Vagina (tissue), 2 donors: ENCODE data around the gene UNC93A.

Experiments
- POLR2A ChIP-seq, 2 donors: fragments of 450-650 bp; IDR thresholded peaks; one replicate each; pipeline ENCODE4 v1.6.1; 2017; ENCODE audit warnings: antibody characterized with exemption in 2 of 2, mild to moderate bottlenecking in 2 of 2, moderate library complexity in 2 of 2
- TF ChIP-seq, protein P1 (sequence below), 3 experiments: fragments of 450-650 bp in 2 of 3; fragments of 200-600 bp in 1 of 3; sonication (generic) in 1 of 3; IDR thresholded peaks; one replicate each; pipeline ENCODE4 v1.5.1; 2017 to 2019; ENCODE audit warnings: antibody characterized with exemption in 3 of 3, mild to moderate bottlenecking in 2 of 3, moderate library complexity in 2 of 3

DNA sequence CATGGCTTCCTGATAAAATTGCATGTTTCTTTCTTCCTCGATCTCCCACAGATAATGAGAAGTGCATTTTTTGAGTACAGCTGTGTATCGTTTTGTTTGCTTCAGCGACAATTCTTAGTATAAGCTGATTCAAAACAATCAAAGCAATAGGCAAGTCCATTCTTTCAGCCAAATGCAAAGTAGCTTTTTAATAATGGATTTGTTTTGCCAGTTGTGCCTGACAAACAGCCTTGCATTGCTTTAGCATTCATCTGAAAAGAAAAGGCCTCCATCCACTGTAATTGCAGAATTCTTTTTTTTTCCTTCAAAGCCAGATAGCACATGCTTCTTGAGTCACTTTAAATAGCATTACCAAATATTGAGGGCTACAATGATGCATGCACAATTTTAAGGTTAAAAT, 65.8 kb downstream of the UNC93A start:
- TF ChIP-seq, protein P1, sequence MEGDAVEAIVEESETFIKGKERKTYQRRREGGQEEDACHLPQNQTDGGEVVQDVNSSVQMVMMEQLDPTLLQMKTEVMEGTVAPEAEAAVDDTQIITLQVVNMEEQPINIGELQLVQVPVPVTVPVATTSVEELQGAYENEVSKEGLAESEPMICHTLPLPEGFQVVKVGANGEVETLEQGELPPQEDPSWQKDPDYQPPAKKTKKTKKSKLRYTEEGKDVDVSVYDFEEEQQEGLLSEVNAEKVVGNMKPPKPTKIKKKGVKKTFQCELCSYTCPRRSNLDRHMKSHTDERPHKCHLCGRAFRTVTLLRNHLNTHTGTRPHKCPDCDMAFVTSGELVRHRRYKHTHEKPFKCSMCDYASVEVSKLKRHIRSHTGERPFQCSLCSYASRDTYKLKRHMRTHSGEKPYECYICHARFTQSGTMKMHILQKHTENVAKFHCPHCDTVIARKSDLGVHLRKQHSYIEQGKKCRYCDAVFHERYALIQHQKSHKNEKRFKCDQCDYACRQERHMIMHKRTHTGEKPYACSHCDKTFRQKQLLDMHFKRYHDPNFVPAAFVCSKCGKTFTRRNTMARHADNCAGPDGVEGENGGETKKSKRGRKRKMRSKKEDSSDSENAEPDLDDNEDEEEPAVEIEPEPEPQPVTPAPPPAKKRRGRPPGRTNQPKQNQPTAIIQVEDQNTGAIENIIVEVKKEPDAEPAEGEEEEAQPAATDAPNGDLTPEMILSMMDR (IDR thresholded peaks at IDR 0.05), result no peak
- TF ChIP-seq POLR2A (IDR thresholded peaks at IDR 0.05), result no peak
